Nephron (organoid): ENCODE measurements around the gene UCN.

Experiments used
- H3K27ac Mint-ChIP-seq, 3 experiments: 2 replicates each; pipeline ENCODE4 v1.8.0; 2020; ENCODE audit warnings: mixed read lengths in 3 of 3, mild to moderate bottlenecking in 2 of 3, moderate library complexity in 1 of 3
- H3K27me3 Mint-ChIP-seq: 2 replicates; pipeline ENCODE4 v1.8.0; 2021; ENCODE audit warnings: low read depth, mild to moderate bottlenecking, moderate library complexity, mixed read lengths
- H3K36me3 Mint-ChIP-seq: 2 replicates; pipeline ENCODE4 v1.8.0; 2020; ENCODE audit warnings: low read depth, mixed read lengths
- H3K4me1 Mint-ChIP-seq: 2 replicates; pipeline ENCODE4 v1.8.0; 2020; ENCODE audit warnings: mixed read lengths
- H3K4me3 Mint-ChIP-seq, 3 experiments: 2 replicates each; pipeline ENCODE4 v1.8.0; 2020; ENCODE audit warnings: mild to moderate bottlenecking in 3 of 3, mixed read lengths in 3 of 3, moderate library complexity in 2 of 3
- H3K9me3 Mint-ChIP-seq: 2 replicates; pipeline ENCODE4 v1.8.0; 2020; ENCODE audit warnings: mixed read lengths
- TF ChIP-seq, protein P1 (sequence below), 3 experiments: fragments of 200-600 bp; sonication (generic); IDR thresholded peaks; one replicate each; pipeline ENCODE4 v1.5.0; 2021; ENCODE audit warnings: antibody characterized with exemption in 3 of 3; ENCODE audit not compliant: unreplicated experiment in 3 of 3

The UCN gene

DNA sequence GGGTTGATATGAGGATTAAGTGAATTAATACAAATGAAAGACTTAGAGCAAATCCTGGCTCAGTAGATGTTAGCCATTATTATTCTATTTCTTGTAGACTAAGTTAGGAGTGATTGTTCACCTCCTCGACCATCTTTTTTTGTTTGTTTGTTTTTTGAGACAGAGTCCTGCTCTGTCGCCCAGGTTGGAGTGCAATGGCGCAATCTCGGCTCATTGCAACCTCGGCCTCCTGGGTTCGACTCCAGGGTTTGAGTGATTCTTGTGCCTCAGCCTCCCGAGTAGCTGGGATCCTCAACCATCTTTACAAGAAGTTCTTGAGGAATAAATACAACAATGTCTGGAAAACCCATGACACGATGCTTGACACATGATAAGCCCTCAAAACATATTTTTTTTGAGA is 13.3 kb downstream of the UCN start:
- Mint-ChIP-seq H3K27ac (no peak overlapping the region), H3K4me1 (peaks cover 11% of the 10 kb centered on the region), H3K4me3 (no peak overlapping the region), H3K9me3 (no peaks in the 10 kb centered on the region), H3K36me3 (no peaks in the 10 kb centered on the region), H3K27me3 (peaks cover 26% of the 10 kb centered on the region)
- TF ChIP-seq, protein P1, sequence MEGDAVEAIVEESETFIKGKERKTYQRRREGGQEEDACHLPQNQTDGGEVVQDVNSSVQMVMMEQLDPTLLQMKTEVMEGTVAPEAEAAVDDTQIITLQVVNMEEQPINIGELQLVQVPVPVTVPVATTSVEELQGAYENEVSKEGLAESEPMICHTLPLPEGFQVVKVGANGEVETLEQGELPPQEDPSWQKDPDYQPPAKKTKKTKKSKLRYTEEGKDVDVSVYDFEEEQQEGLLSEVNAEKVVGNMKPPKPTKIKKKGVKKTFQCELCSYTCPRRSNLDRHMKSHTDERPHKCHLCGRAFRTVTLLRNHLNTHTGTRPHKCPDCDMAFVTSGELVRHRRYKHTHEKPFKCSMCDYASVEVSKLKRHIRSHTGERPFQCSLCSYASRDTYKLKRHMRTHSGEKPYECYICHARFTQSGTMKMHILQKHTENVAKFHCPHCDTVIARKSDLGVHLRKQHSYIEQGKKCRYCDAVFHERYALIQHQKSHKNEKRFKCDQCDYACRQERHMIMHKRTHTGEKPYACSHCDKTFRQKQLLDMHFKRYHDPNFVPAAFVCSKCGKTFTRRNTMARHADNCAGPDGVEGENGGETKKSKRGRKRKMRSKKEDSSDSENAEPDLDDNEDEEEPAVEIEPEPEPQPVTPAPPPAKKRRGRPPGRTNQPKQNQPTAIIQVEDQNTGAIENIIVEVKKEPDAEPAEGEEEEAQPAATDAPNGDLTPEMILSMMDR (IDR thresholded peaks at IDR 0.05; ENCODE audit: unreplicated experiment in 3 of 3) = no peak

DNA sequence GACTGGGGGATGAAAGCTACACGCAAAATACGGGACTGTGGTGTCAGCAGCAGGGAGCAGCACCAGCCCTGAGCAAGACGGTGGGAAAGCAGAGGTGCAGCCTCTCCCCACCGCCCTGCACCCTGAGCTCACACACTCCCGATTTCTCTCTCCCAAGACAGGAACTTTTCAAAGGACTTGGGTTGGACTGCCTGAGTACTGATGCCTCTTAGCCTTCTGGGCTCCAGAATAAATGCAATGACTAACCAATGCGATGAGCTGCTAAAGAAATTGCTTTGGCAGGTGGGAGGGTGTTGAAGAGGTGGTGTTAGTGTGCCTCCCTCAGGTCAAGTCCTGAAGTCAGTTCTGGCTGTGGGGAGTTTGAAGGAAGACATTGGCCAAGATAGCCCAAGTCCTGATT is 16.4 kb downstream of the UCN start:
- TF ChIP-seq, protein P1 (IDR thresholded peaks at IDR 0.05; ENCODE audit: unreplicated experiment in 3 of 3) = peak in 1 of 3 experiments; percentile 17

GRCh38 chr2:27290549-27290948 is 17.7 kb downstream of the UCN start:
- H3K27ac Mint-ChIP-seq = no peak overlapping the region
- H3K36me3 Mint-ChIP-seq = no peaks in the 10 kb centered on the region
- no peaks in the 10 kb centered on the region for H3K9me3 Mint-ChIP-seq
- peaks cover 40% of the 10 kb centered on the region for H3K27me3 Mint-ChIP-seq
- TF ChIP-seq, protein P1 (IDR thresholded peaks at IDR 0.05; ENCODE audit: unreplicated experiment in 3 of 3) = no peak
- no peak overlapping the region for H3K4me3 Mint-ChIP-seq
- H3K4me1 Mint-ChIP-seq = peaks cover 27% of the 10 kb centered on the region

More for the DNA sequence above, 16.4 kb downstream of the UCN start:
- H3K27me3 Mint-ChIP-seq = peaks cover 32% of the 10 kb centered on the region
- H3K4me1 Mint-ChIP-seq = peaks cover 21% of the 10 kb centered on the region
- H3K9me3 Mint-ChIP-seq = no peaks in the 10 kb centered on the region
- H3K27ac Mint-ChIP-seq = no peak overlapping the region
- H3K4me3 Mint-ChIP-seq = no peak overlapping the region
- H3K36me3 Mint-ChIP-seq = no peaks in the 10 kb centered on the region

DNA sequence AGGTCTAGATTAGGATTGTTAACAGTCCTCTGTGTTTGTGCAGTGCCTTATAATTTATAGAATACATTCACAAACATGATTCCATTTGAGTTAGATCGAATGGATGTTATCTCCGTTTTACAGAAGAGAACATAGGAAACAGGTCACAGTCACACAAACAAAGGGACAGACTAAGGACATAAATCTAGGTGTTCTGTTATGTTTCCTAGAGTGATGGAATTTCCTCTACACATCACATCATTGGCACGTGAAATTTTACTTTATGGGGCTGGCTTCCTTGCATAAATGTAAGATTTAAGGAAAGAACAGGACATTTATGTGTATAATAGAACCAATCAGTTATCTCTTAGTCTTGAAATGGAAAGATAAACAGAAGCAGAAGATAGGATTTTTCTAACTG is 19.6 kb downstream of the UCN start:
- no peak overlapping the region for H3K27ac Mint-ChIP-seq

DNA sequence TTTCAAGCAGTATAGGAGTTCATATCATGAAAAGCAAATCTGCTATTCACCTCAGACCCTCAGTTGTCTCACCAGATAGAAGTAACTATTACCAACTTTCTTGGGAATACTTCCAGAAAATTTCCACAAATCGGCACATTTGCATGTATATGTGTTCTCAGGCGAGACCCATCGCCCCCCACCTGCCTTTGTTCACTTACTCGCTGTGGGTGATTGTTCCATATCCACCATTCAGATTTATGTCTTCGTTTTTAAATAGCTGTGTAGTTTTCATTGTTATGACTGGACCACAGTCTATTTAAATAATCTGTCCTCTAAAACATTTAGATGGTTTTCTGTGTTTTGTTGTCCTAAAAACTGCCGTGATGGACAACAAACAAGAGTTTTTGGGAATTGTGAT is 22.8 kb downstream of the UCN start:
- peaks cover 33% of the 10 kb centered on the region for H3K27me3 Mint-ChIP-seq
- no peaks in the 10 kb centered on the region for H3K9me3 Mint-ChIP-seq
- TF ChIP-seq, protein P1 (IDR thresholded peaks at IDR 0.05; ENCODE audit: unreplicated experiment in 3 of 3) = no peak
- no peaks in the 10 kb centered on the region for H3K36me3 Mint-ChIP-seq
- peak overlapping the region in 2 of 3 experiments; percentile 7 to 81 for H3K4me3 Mint-ChIP-seq
- peaks cover 56% of the 10 kb centered on the region for H3K4me1 Mint-ChIP-seq
- no peak overlapping the region for H3K27ac Mint-ChIP-seq

More for the DNA sequence above, 19.6 kb downstream of the UCN start:
- no peaks in the 10 kb centered on the region for H3K36me3 Mint-ChIP-seq
- H3K4me1 Mint-ChIP-seq = peaks cover 38% of the 10 kb centered on the region
- no peaks in the 10 kb centered on the region for H3K9me3 Mint-ChIP-seq
- peaks cover 45% of the 10 kb centered on the region for H3K27me3 Mint-ChIP-seq
- TF ChIP-seq, protein P1 (IDR thresholded peaks at IDR 0.05; ENCODE audit: unreplicated experiment in 3 of 3) = no peak
- H3K4me3 Mint-ChIP-seq = no peak overlapping the region

GRCh38 chr2:27284996-27285395 is 23.2 kb downstream of the UCN start:
- H3K27me3 Mint-ChIP-seq = peaks cover 33% of the 10 kb centered on the region
- H3K9me3 Mint-ChIP-seq = no peaks in the 10 kb centered on the region
- H3K4me3 Mint-ChIP-seq = peak overlapping the region; percentile 5 to 81 (median 7)
- TF ChIP-seq, protein P1 (IDR thresholded peaks at IDR 0.05; ENCODE audit: unreplicated experiment in 3 of 3) = no peak
- peaks cover 59% of the 10 kb centered on the region for H3K4me1 Mint-ChIP-seq
- peak overlapping the region in 1 of 3 experiments; percentile 4 for H3K27ac Mint-ChIP-seq
- H3K36me3 Mint-ChIP-seq = no peaks in the 10 kb centered on the region
